Smooth muscle cell of trachea (primary cell): ENCODE measurements around the gene RIBC2. TPM values are rescaled to one million over a fixed set of nuclear protein-coding genes. Genes with fewer than 3 reads are reported as not detected.

Source experiments
- total RNA-seq: library from RNA; depleted of rRNA; stranded (reverse); fragments of >200 nt; gene quantifications from 2 replicates; pipeline ENCODE4 v1.2.1, GENCODE V29; 2014

RIBC2 gene
- total RNA-seq: under 0.01 and 1.2 TPM in 2 replicates

GRCh38 chr22:45413368-45414211 lies at the start of gene RIBC2, which contains the start of gene SMC1B:
RIBC2 (plus strand) TSS chr22:45413693; CDS start chr22:45413887, 194 bp downstream.
SMC1B (minus strand) TSS chr22:45413599; CDS start chr22:45413567, 32 bp downstream.

Other genes with a start within 250 kb of the RIBC2 start
- gene NUP50, start 249.8 kb upstream of the RIBC2 start, total RNA-seq: 38.0 and 41.2 TPM in 2 replicates
- gene KIAA0930, start 172.8 kb upstream of the RIBC2 start, total RNA-seq: 25.0 and 67.6 TPM in 2 replicates
- gene UPK3A, start 128.7 kb upstream of the RIBC2 start, total RNA-seq: not detected in 2 replicates
- 19.8 and 30.1 TPM in 2 replicates for gene FAM118A, start 103.8 kb upstream of the RIBC2 start, total RNA-seq
- not detected in 2 replicates for gene SMC1B, start 94 bp upstream of the RIBC2 start, total RNA-seq
- gene FBLN1, start 89.2 kb downstream of the RIBC2 start, total RNA-seq: 274 and 726 TPM in 2 replicates